Activated CD4-positive, CD25-positive, alpha-beta regulatory T cell treated with anti-CD3 and anti-CD28 coated beads, Interleukin-2, amount 50 U/mL, for 24 hours (primary cell): ENCODE measurements around the gene ADAM10.
"Not testable (repeated sequence)": the region's sequence is repeated elsewhere in the genome, so short reads cannot be mapped to it uniquely, and the experiment has no call there.

ENCODE experiments used
- ATAC-seq, 2 donors: fragments of 150-1000 bp; cut with Tn5 transposase; one replicate each; pipeline ENCODE4 v1.10.0; 2021; ENCODE audit warnings: mild to moderate bottlenecking in 1 of 2, moderate library complexity in 1 of 2

Gene ADAM10

GRCh38 chr15:58671186-58671585, 78.3 kb downstream of the ADAM10 start:
- no peak for ATAC-seq

GRCh38 chr15:58669108-58669507, 80.4 kb downstream of the ADAM10 start:
- ATAC-seq: no peak

- ATAC-seq: no peak
Observed at GRCh38 chr15:58666957-58667356, 82.5 kb downstream of the ADAM10 start.

GRCh38 chr15:58665672-58666071, 83.8 kb downstream of the ADAM10 start:
- ATAC-seq: no peak

GRCh38 chr15:58650102-58650501, 99.4 kb downstream of the ADAM10 start:
- ATAC-seq: no peak

- ATAC-seq: no peak
Observed at GRCh38 chr15:58649175-58649574, 100.3 kb downstream of the ADAM10 start.

GRCh38 chr15:58643996-58644395, 105.5 kb downstream of the ADAM10 start:
- no peak for ATAC-seq

- no peak for ATAC-seq
Observed at GRCh38 chr15:58641660-58642059, 107.8 kb downstream of the ADAM10 start.

- ATAC-seq: no peak
Observed at GRCh38 chr15:58639992-58640391, 109.5 kb downstream of the ADAM10 start.

GRCh38 chr15:58639002-58639756, 110.3 kb downstream of the ADAM10 start:
- peak; percentile 78 to 86 for ATAC-seq

- ATAC-seq: no peak
Observed at GRCh38 chr15:58632789-58633188, 116.7 kb downstream of the ADAM10 start.

GRCh38 chr15:58631319-58631718, 118.2 kb downstream of the ADAM10 start:
- no peak for ATAC-seq

- ATAC-seq: no peak
Observed at GRCh38 chr15:58629625-58630024, 119.9 kb downstream of the ADAM10 start.

- ATAC-seq: peak; percentile 55 to 68
Observed at GRCh38 chr15:58628206-58628947, 121.1 kb downstream of the ADAM10 start.

GRCh38 chr15:58627701-58628100, 121.8 kb downstream of the ADAM10 start:
- no peak for ATAC-seq

- peak in 1 of 2 donors; percentile 19 for ATAC-seq
Observed at GRCh38 chr15:58627046-58627445, 122.5 kb downstream of the ADAM10 start.

- ATAC-seq: no peak
Observed at GRCh38 chr15:58626378-58626777, 123.1 kb downstream of the ADAM10 start.

GRCh38 chr15:58622877-58623276, 126.6 kb downstream of the ADAM10 start:
- no peak for ATAC-seq

GRCh38 chr15:58620268-58620667, 129.2 kb downstream of the ADAM10 start:
- ATAC-seq: not testable (repeated sequence)

GRCh38 chr15:58616171-58616570, 133.3 kb downstream of the ADAM10 start:
- ATAC-seq: no peak

GRCh38 chr15:58611731-58612676, 137.5 kb downstream of the ADAM10 start:
- no peak for ATAC-seq

GRCh38 chr15:58608711-58609110, 140.8 kb downstream of the ADAM10 start:
- ATAC-seq: no peak

GRCh38 chr15:58608129-58608590, 141.3 kb downstream of the ADAM10 start:
- peak; percentile 61 to 72 for ATAC-seq
